Sigmoid colon (tissue), 4 donors: ENCODE results near the gene G6PD.

Source experiments
- EP300 ChIP-seq, 4 donors: sonication (generic); formaldehyde crosslinking; IDR thresholded peaks; one replicate each; pipeline ENCODE4 v1.6.1; 2017; ENCODE audit warnings: antibody characterized with exemption in 4 of 4
- POLR2A ChIP-seq, 2 donors: fragments of 450-650 bp; IDR thresholded peaks; one replicate each; pipeline ENCODE4 v1.6.1; 2016; ENCODE audit warnings: antibody characterized with exemption in 2 of 2, mild to moderate bottlenecking in 2 of 2, moderate library complexity in 2 of 2
- TF ChIP-seq, protein P1 (sequence below), 4 experiments: fragments of 450-650 bp in 3 of 4; fragments of 200-600 bp in 1 of 4; IDR thresholded peaks; one replicate each; pipeline ENCODE4 v1.5.1; 2016 to 2019; ENCODE audit warnings: antibody characterized with exemption in 4 of 4, mild to moderate bottlenecking in 3 of 4, moderate library complexity in 2 of 4

DNA sequence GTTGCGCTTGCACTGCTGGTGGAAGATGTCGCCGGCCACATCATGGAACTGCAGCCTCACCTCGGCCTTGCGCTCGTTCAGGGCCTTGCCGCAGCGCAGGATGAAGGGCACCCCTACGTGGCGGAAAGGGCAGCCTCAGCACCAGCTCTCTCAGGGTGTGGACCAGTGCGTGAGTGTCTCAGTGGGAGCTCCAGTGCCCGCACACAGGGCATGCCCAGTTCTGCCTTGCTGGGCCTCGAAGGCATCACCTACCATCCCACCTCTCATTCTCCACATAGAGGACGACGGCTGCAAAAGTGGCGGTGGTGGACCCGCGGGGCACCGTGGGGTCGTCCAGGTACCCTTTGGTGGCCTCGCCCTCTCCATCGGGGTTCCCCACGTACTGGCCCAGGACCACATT lies 14.0 kb downstream of the G6PD start:
- TF ChIP-seq POLR2A (IDR thresholded peaks at IDR 0.05) (no peak), EP300 (IDR thresholded peaks at IDR 0.05) (no peak)
- TF ChIP-seq, protein P1, sequence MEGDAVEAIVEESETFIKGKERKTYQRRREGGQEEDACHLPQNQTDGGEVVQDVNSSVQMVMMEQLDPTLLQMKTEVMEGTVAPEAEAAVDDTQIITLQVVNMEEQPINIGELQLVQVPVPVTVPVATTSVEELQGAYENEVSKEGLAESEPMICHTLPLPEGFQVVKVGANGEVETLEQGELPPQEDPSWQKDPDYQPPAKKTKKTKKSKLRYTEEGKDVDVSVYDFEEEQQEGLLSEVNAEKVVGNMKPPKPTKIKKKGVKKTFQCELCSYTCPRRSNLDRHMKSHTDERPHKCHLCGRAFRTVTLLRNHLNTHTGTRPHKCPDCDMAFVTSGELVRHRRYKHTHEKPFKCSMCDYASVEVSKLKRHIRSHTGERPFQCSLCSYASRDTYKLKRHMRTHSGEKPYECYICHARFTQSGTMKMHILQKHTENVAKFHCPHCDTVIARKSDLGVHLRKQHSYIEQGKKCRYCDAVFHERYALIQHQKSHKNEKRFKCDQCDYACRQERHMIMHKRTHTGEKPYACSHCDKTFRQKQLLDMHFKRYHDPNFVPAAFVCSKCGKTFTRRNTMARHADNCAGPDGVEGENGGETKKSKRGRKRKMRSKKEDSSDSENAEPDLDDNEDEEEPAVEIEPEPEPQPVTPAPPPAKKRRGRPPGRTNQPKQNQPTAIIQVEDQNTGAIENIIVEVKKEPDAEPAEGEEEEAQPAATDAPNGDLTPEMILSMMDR (IDR thresholded peaks at IDR 0.05), result no peak
